HG03457 (cell line): ENCODE measurements around the gene APBA1.
"Not testable (repeated sequence)": the region's sequence is repeated elsewhere in the genome, so short reads cannot be mapped to it uniquely, and the experiment has no call there.

Source experiments
- ATAC-seq: cut with Tn5 transposase; IDR thresholded peaks from one replicate; pipeline ENCODE4 v1.9.1; 2021; ENCODE audit warnings: moderate number of reproducible peaks; ENCODE audit not compliant: unreplicated experiment

APBA1 gene

GRCh38 chr9:69420611-69421270, 251.4 kb downstream of the APBA1 start:
- no peak for ATAC-seq

DNA sequence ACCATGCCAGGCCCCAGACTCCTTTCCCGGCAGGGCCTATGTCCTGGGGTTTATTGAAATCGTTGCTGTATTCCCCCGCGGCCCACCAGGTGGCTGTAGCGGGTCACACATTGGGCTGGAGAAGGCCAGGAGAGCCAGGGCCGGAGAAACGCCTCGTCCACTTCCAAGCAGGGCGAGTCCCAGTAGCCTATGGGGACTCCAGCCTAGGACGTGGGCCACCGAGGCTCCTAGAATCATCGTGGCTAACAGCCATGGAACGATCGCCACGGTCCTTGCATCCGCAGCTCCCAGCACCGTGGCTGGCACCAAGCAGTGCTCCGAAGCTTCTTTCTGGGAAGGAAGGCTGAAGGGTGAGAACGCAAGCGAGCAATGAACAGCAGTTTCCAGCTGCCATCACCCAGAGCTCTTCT, 259.4 kb downstream of the APBA1 start:
- ATAC-seq: no peak

DNA sequence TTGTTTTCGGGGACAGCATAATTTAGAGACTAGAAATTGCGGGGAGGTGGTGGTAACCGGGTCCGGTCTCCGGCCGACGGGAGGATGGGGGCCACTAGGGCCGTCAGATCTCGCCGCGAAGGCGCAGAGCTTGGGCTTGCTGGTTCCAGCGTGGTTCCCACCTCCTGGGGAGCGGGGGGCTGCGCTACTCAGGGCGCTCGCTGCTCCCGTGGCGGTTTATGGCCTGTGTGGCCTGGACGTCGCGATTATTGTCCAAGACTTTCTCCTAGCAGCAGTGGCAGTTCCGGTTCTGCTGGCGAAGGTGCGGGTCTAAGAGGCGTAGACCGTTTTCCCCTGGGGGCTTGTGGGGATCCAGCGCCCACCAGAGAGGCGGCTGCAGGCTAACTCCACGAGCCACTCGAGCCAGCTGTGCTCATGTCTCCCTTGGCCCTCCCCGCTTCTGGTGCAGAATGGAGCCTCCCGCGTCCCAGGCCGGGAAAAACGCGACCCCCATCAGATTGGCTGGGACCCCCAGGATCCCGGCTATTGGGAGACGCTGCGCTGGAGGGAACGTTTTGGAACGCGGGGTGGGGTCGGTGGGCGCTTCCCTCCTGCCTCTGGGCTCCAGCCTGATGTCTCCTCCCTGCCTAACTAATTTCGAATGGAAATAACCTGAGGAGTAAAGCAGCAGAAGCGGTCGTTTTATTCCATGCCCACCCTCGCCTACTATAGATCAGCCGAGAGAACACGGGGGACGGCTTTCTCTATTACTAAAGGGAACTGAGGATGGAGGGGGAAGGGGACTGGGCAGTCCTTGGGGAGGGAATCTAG, 260.0 kb downstream of the APBA1 start:
- no peak for ATAC-seq

- ATAC-seq: no peak
Measured at GRCh38 chr9:69411246-69411645, 260.9 kb downstream of the APBA1 start.

- ATAC-seq: not testable (repeated sequence)
Measured at GRCh38 chr9:69409936-69410335, 262.2 kb downstream of the APBA1 start.

GRCh38 chr9:69400470-69400869, 271.7 kb downstream of the APBA1 start:
- ATAC-seq: no peak

DNA sequence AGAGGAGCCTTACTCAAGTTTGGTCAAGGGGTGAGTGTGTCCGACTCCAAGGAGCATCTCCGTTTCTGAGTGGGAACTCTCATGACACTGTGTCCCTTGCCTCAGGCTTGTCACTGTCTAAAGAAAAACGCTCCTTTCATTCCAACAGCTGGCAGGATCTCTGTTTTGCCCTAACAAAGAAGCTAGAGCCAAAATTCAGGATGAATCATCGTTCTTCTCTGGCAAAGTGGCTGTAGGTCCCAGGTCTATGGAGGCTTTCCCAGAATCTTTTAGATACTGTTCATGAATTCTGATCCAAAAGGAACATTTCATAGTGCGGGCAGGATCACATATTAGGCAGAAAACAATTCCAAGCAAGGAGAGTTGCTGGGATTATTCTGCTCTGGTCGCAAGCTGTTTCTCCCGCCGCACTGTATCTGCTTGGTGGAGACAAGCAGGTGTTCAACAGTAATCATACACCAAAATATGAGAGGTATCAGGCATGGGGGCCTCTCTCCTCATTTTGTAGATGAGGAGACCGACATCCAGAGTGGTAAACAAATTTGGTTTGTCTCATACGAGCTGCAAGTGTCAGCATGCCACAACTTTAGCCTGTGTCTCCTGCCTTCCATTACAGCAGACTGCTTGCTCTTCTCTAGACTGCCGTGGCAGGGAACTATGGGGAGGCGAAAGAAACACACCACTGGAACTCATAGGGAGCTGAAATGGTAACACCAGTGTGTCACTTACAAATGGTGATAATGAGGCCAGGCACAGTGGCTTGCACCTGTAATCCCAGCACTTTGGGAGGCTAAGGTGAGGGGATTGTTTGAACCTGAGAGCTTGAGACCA, 274.6 kb downstream of the APBA1 start:
- no peak for ATAC-seq

GRCh38 chr9:69396759-69397158, 275.4 kb downstream of the APBA1 start:
- ATAC-seq: no peak

DNA sequence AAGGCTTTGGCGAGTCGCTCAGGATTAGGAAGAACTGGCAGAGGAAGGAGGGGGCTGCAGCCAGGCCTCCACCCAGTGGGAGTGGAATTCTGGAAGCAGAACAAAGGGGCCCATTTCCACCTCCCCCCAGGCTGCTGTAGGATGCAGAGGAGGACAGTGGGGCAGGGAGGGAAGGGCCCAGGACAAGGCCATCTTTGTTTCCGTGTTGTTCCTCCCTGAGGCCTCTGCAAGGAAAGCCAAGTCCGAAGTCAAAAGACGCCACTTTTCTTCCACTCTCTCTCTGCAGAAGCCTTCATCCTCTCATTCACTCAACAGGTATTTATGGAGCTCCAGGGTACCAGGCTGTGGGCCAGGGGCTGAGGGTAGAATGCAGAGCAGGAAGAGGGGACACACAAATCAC, 276.5 kb downstream of the APBA1 start:
- ATAC-seq: no peak

GRCh38 chr9:69393425-69393824, 278.7 kb downstream of the APBA1 start:
- no peak for ATAC-seq

DNA sequence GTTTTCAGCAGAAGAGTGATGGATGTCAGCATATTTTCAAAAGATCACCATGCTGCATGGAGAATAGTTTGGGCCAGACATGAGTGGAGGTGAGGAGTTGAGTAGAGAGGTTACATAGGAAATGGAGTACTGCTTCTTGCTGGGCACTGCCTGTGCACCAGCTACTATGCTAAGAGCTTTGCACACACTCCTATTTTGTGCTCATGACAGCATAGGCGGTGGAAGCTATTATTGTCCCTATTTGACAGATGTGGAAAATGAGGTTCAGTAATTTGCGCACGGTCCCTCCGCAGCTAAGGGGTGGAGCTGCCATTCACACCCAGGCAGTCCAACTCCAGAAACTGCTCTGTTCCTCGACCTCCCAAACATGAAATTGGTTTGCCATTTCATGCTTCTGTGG, 279.3 kb downstream of the APBA1 start:
- ATAC-seq: no peak

DNA sequence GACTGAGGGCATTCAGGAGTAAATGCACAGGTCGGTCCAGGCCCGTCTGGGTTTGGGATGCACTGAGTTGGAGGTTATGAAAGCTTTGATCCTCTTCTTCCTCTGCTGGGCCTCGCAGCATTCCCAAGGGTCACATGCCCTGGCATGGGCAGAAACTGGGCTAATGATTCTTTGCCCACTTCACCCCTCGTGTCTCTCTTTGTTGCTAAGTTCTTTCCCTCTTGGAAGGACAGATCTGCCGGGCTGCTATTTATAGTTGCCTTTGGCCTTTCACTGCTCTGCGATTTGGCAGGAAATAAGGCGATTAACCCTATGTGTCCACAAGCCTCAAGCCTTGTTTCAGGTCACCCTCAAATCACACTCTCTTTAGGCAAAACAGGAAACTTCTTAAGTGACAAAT, 280.2 kb downstream of the APBA1 start:
- ATAC-seq: no peak

- ATAC-seq: no peak
Measured at GRCh38 chr9:69391487-69391886, 280.7 kb downstream of the APBA1 start.

DNA sequence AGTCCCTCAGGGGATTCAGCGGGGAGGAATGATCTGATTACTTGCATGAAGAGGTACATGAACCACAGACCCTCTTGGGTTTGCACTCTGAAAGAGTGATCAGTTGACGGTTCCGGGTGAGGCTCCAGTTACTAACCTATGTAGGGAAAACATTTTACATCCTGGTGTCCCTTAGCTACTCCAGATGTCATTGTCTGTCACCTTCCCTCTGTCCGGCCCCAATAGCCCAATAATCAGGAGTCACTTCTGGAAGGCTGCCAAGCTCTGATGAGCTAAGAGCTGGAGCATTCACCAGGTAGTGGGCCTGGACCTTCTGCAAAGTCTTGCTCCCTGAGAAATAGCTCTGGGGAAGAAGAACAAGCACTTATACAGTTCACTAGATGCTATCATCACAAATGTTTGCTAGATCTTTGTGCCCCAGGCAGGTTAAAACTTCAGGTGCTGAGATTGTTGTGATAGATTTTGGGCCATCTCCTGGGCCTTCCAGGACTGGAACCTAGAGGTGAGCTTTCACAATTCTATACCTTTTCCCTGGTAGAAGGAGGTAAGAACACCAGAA, 282.7 kb downstream of the APBA1 start:
- ATAC-seq: no peak

DNA sequence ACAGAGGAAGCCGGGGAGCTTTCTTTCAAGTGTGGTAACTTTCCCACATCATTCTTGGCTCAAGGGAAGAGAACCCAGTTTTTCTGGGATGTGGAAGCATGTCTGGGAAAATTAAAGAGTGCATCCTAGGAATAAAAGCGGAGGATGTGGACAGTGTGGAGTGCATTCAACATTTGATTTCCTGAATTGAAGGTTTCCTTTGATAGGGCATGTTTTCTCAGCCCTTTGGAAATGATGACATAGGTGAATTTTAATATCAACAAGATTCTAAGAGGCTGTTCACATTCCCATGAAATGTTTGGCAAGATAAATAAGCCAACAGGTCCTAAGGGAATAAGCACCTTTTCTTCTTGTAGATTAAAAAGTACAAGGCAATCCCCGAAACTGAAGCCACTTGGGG, 283.6 kb downstream of the APBA1 start:
- ATAC-seq: no peak

- ATAC-seq: no peak
Measured at GRCh38 chr9:69386651-69387050, 285.5 kb downstream of the APBA1 start.

DNA sequence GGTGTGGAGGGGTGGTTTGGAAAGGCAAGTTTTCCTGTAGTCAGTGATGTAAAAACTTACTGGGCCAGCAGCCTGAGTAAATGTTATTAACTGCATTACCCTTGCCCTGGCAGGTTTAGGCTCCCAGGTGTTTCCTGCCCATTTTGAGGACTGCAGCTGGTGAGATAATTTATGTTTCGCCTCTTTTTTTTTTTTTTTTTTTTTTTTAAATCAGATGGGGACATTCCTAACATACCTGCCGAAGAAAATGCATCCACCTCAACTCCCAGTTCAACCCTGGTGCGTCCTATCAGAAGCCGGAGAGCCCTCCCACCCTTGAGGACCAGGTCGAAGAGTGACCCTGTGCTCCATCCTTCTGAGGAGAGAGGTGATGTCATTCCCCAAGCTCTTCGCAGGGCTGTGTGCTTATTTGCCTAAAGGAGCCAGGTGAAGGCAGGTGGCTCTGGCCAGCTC, 286.6 kb downstream of the APBA1 start:
- no peak for ATAC-seq

DNA sequence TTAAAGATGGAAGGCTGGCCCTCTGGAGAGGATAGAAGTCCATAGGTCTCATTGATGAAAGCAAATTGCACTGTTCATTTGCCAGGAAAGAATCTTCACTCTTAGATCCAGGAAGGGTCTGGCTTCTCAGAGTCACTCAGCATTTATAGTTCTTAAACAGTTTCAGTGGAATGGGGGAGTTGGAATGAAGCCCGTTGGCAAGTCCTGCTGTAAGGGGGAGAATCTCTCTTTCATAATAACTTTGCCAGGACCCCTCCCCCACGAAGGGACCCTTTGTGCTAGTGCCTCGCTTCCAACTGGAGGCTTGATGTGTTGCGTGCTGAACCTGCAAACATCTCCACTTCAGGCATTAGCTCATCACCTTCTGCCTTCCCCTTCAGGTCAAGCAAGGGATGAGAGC, 290.0 kb downstream of the APBA1 start:
- ATAC-seq: no peak

- ATAC-seq: no peak
Measured at GRCh38 chr9:69380811-69381210, 291.4 kb downstream of the APBA1 start.

GRCh38 chr9:69380301-69380700, 291.9 kb downstream of the APBA1 start:
- no peak for ATAC-seq

GRCh38 chr9:69379270-69379982, 292.7 kb downstream of the APBA1 start:
- no peak for ATAC-seq
